Gastrocnemius medialis (tissue), 4 donors: ENCODE data around the gene GRIK3.

Source experiments
- CTCF ChIP-seq, 5 experiments: fragments of 450-650 bp in 3 of 5; fragments of 200-600 bp in 2 of 5; sonication (generic) in 2 of 5; IDR thresholded peaks in 4 of 5; conservative IDR thresholded peaks in 1 of 5; 1 replicate in 4 of 5; 2 replicates in 1 of 5; pipeline ENCODE4 v1.5.1; 2016 to 2019; ENCODE audit warnings: antibody characterized with exemption in 5 of 5, mild to moderate bottlenecking in 3 of 5, moderate library complexity in 3 of 5
- POLR2A ChIP-seq, 2 donors: fragments of 450-650 bp; IDR thresholded peaks; one replicate each; pipeline ENCODE4 v1.6.1; 2017; ENCODE audit warnings: antibody characterized with exemption in 2 of 2, mild to moderate bottlenecking in 2 of 2, moderate library complexity in 2 of 2

- TF ChIP-seq CTCF (IDR thresholded peaks at IDR 0.05 in 4 of 5, conservative IDR thresholded peaks at IDR 0.05 in 1 of 5) (no peak), POLR2A (IDR thresholded peaks at IDR 0.05) (no peak)
These were observed 38.2 kb downstream of the GRIK3 start for GRCh38 chr1:36996106-36996505.
